ENCODE measurements around the gene BAZ2B. TPM values are rescaled to one million over a fixed set of nuclear protein-coding genes. Genes with fewer than 3 reads are reported as not detected.
A peak's percentile ranks its signal among the peaks of the same experiment; 100 is the strongest.

The BAZ2B gene
- total RNA-seq, 2 donors from 2014 or later, result 9.4 to 15.0 TPM

DNA sequence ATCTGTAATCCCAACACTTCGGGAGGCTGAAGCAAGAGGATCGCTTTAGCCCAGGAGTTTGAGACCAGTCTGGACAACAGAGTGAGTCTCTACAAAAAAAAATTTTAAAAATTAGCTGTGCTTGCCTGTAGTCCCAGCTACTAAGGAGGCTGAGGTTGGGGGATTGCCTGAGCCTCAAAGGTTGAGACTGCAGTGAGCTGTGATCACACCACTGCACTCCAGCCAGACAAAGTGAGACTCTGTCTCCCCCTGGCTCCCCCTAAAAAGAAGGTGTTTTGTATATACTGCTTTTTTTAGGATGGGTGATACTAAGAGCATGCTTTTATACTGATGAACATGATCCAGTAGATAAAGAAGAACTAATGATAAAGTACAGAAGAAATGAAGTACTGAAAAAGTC lies 145.0 kb downstream of the BAZ2B start:
- peaks cover 22 to 27% of the 10 kb centered on the region in 2 donors for H3K36me3 Mint-ChIP-seq
- ATAC-seq (no peak), DNase-seq (ENCODE audit: low spot score in 2 of 2) (no peak)
- no peak overlapping the region for H3K27ac Mint-ChIP-seq
- H3K9me3 Mint-ChIP-seq, result peaks cover 19 to 24% of the 10 kb centered on the region in 2 donors

DNA sequence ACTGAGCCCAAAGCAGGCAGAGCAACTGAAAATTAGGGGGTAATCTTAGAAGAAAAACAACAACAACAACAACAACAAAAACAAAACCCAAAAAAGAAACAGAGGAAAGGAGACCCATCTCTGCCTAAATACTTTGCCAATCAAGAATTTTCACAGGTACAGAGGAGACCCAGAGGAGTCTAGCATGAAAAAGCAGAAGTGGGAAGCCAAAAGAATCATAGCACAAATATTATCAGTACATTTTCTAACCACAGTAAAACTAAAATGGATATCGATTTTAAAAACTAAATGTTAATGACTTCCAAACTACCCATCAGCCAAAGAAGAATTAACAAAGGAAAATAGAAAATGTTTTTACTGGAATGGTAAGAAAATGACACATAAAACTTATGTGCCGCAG lies 148.1 kb downstream of the BAZ2B start:
- no peak overlapping the region for H3K27ac Mint-ChIP-seq
- H3K36me3 Mint-ChIP-seq, result peaks cover 9 to 12% of the 10 kb centered on the region in 2 donors

DNA sequence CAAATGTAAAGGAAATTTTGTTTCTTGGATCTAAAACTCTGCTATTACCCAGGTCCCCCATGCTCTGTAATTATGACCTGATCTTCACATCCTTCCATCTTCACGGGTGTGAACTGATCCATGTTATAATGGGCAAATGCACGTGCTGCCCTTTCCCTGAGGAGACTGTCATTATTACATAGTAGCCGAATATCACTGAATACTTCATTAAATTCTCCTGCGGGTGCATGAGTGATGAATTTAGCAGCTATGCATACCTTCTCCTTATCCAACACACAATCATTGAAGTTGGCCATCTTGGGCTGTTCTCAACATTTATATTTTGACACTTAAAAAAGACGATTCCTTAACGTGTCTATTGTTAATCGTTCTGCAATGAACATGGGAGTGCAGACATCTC lies 153.4 kb downstream of the BAZ2B start:
- ATAC-seq (no peak), DNase-seq (ENCODE audit: low spot score in 2 of 2) (no peak)
- Mint-ChIP-seq H3K36me3 (peaks cover 4 to 5% of the 10 kb centered on the region in 2 donors), H3K27ac (no peak overlapping the region), H3K9me3 (peaks cover 3 to 5% of the 10 kb centered on the region in 2 donors)

More for the DNA sequence above, 148.1 kb downstream of the BAZ2B start:
- no peak for ATAC-seq
- H3K9me3 Mint-ChIP-seq, result peaks cover 5 to 13% of the 10 kb centered on the region in 2 donors
- no peak for DNase-seq (ENCODE audit: low spot score in 2 of 2)

DNA sequence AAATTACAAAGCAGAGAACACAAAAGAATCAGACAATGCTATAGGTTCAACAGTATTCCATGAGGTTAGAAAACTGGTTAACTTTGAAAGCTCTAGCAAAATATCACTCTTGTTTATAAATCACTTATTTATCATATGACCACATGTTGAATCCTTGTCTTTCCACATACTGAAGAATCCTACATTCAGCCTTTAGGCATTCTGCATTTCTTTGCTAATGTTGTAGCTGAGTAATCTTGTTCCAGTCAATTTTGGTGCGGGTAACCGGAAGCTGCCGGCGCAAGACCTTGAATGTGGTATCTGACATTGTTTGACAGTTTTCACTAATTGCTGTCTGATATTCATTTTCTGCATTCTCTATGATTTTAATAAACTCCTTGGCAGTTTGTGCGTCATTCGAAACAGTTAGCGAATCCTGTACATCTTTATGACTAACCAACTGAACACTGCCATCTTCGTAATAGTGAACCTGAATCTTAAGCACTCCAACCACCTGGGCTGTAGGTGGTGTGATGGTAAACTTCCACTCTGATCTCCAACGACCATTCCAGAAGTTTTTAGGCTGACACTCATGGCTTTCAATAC lies 154.1 kb downstream of the BAZ2B start:
- no peaks in the 10 kb centered on the region for H3K9me3 Mint-ChIP-seq
- no peaks in the 10 kb centered on the region for H3K36me3 Mint-ChIP-seq
- ATAC-seq, result no peak
- no peak for DNase-seq (ENCODE audit: low spot score in 2 of 2)
- H3K27ac Mint-ChIP-seq, result no peak overlapping the region

DNA sequence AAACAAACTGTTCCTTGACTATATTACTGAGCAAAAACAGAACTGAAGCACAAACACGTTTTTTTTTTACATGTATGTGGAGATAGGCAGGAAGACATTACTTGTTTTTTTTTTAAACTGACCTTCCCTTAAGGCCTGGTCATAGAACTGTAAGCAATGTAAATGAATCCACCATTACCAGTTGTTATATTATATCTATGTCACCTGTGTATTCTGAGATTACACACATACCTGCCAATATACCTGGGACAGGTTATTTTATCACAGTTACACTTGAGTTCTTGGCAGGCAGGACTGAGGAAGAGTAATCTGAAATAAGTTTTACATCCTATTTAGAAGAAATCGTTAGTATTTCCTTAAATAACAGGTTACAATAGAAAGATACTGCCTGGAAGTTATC lies 155.3 kb downstream of the BAZ2B start:
- Mint-ChIP-seq H3K9me3 (no peaks in the 10 kb centered on the region), H3K36me3 (no peaks in the 10 kb centered on the region), H3K27ac (no peak overlapping the region)
- DNase-seq (ENCODE audit: low spot score in 2 of 2) (no peak), ATAC-seq (no peak)

DNA sequence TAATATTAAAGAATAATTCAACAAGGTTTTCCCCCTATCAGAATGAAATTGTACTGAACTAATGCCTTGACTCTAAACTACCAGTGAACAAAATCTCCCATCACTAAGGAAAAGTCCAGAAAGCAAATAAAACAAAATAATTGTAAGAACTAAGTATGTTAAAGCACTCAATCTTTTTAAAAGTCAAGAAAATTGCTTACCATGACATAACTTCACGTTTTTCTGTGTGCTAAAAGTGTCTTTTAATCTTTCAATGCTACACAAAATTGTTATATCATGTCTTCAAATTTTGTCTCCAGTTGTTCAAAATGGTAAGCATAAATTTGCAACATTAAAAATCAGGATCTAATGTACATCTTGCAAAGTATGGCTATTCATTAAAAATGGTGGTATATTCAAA lies 156.1 kb downstream of the BAZ2B start:
- DNase-seq (ENCODE audit: low spot score in 2 of 2) (no peak), ATAC-seq (no peak)
- no peaks in the 10 kb centered on the region for H3K9me3 Mint-ChIP-seq
- H3K27ac Mint-ChIP-seq, result no peak overlapping the region
- no peaks in the 10 kb centered on the region for H3K36me3 Mint-ChIP-seq

DNA sequence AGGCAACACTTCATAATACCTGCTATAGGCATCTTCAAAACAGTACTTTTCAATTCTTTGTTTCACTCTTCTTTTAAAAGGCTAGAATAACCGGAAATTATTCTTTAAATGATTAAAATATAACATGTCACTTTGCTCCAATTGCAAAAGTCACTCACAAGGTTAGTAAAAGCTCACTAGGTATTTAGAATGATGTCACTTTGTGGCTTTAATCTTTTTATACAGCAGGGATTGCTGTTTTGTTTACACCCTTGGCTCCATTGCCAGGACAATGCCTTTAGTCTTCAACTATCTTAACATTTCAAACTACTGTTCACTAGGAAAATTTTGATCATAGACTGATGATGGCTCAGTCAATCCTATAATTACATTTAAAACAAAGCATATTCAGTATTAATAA lies 157.1 kb downstream of the BAZ2B start:
- H3K9me3 Mint-ChIP-seq, result no peaks in the 10 kb centered on the region
- DNase-seq (ENCODE audit: low spot score in 2 of 2) (no peak), ATAC-seq (peak in 1 of 2 donors; percentile 40)
- no peaks in the 10 kb centered on the region for H3K36me3 Mint-ChIP-seq
- H3K27ac Mint-ChIP-seq, result no peak overlapping the region

DNA sequence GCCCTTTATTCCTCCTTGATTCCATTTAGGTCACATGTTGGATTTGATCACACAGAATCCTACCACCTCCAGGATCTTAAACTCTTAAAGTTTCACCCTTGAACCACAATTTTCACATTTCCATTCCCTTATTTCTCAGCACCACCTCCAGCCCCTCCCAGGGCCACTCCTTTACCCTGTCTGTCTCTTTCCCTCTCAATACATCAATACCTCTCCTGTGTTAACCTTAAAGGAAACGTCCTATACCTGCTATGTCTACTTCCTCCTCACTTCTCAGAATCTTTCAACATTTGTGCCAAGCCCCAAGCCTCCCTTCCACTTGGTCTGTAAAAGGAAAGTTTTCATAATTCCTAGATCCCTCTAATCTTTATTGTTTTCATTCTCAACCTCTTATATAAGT lies 158.8 kb downstream of the BAZ2B start:
- Mint-ChIP-seq H3K9me3 (no peaks in the 10 kb centered on the region), H3K36me3 (no peaks in the 10 kb centered on the region), H3K27ac (peak overlapping the region in 1 of 2 donors; percentile 0)
- ATAC-seq, result no peak
- no peak for DNase-seq (ENCODE audit: low spot score in 2 of 2)

DNA sequence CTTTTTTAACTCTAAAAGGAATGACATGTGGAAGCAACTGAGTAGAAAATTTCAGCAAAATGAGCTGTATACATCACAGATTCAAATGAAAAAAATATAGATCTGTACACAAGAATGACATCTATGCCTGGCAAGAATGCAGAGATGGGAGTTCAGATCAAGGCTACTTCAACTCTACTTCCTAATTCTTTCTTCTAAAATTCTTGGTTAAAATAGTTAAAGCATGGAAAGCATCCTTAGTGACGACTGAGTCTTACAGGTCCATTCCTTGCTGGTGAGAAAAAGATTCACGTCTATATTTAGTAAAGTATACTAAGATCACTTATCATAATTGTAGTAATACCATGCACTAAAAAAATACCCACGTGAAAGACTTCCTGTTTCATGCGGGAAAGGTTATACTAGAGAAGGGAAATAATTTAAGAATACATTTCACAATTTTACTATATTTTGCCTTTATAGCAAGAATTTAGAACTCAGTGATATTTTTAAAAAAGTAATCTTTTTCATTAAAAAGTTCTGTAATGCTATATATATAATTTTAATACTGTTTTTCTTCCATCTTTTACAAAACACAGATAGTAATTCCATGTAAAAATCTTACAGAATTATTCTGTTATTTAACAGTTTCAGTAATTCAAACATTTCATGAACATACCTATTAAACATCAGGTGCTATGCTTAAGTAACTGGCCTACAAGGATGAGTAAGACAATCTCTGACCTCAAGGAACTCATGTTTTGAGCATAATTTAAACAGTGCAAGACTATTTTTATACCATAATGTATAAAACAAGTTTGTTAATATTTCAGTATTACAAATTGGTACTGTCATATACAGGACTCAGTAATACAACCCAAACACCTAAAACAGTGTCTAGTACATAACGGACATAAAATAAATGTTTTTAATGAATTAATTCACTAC lies 159.6 kb downstream of the BAZ2B start:
- H3K27ac Mint-ChIP-seq, result no peak overlapping the region
- peak in 1 of 2 donors; percentile 47 for ATAC-seq

DNA sequence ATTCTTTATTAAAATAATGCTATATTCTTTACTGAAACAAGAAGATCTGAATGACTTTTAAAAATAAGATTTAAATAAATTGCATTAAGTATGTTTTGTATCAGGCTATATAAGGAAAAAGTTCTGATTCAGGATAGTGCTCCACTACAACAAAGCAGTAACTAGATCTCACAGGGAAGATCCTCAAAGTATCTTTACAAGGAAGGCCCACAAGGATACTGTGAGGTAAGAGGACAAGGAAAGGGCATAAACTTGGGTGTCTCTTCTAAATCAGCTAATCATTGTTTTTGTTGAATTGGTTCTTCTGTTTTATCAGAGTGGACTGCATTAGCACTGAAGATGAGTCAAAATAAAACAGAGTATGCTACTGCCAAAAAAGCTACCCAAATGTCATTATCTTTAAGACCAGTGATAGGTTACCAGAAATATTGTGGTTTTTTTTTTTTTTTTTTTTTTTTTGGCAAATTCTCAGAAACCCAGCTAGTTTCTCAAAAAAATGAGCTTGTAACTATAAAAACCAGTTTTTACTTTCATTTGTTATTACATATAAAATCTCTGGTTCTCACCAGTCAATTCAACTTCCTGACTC lies 160.9 kb downstream of the BAZ2B start:
- ATAC-seq, result peak in 1 of 2 donors; percentile 77
- no peaks in the 10 kb centered on the region for H3K36me3 Mint-ChIP-seq
- no peaks in the 10 kb centered on the region for H3K9me3 Mint-ChIP-seq
- no peak for DNase-seq (ENCODE audit: low spot score in 2 of 2)
- peak overlapping the region in 1 of 2 donors; percentile 30 for H3K27ac Mint-ChIP-seq

More for the DNA sequence above, 159.6 kb downstream of the BAZ2B start:
- no peak for DNase-seq (ENCODE audit: low spot score in 2 of 2)
- H3K36me3 Mint-ChIP-seq, result no peaks in the 10 kb centered on the region
- no peaks in the 10 kb centered on the region for H3K9me3 Mint-ChIP-seq

DNA sequence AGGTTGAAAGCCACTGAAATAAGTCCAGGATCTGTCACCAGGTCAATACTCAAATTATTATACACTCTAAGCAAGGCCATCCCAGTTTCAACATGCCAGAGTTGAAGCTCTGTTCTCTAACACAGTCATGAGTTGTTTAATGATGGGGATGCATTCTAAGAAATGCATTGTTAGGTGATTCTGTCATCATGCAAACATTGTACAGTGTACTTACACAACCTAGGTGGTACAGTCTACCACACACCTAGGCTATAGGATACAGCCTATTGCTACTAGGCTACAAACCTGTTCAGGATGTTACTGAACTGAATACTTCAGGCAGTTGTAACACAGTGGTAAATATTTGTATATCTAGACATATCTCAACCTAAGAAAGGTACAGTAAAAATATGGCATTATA lies 162.2 kb downstream of the BAZ2B start:
- no peak for ATAC-seq
- no peak for DNase-seq (ENCODE audit: low spot score in 2 of 2)
- Mint-ChIP-seq H3K36me3 (no peaks in the 10 kb centered on the region), H3K9me3 (no peaks in the 10 kb centered on the region), H3K27ac (no peak overlapping the region)

DNA sequence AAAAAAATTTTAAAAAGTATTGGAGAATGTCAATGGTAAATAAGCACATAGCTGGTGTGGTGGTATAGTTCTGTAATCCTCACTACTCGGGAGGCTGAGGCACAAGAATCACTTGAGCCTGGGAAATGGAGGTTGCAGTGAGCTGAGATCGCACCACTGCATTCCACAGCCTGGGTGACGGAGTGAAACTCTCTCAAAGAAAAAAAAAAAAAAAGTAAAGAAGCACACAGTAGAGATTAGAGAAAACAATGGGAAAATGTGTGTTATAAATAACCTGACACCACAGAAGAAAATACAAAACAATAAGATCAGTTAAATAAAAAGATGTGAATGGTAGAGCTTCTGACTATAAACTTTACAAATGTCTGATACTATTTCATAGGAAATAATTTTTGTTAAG lies 166.2 kb downstream of the BAZ2B start:
- ATAC-seq, result no peak
- H3K36me3 Mint-ChIP-seq, result peaks cover 0 to 13% of the 10 kb centered on the region in 2 donors
- no peak overlapping the region for H3K27ac Mint-ChIP-seq
- no peak for DNase-seq (ENCODE audit: low spot score in 2 of 2)
- H3K9me3 Mint-ChIP-seq, result peaks cover 0 to 3% of the 10 kb centered on the region in 2 donors

DNA sequence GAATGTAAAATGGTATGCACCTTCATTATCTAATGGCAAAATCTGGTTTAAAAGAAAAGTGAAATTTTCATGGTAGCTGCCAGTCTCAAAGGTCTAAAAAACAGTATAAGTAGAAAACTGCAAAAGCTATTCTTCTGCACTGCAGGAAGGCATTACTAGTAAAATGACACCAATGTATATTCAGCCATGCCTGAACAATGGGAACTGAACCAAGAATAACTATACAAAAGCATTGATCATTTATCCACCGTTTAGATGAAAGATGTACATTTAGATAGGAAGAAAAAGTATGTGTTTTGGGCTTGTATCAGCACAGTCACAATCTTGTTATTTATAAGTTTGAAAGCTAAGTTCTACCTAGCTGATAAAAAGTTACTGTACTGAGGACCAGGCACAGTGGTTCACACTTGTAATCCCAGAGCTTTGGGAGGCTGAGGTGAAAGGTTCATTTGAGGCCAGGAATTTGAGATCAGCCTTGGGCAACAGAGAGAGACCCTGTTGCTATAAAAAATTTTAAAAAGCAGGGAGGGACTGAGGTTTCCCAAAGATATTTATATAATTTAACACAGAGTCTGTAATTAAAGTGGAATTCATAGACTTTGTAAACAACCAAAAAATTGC lies 166.7 kb downstream of the BAZ2B start:
- DNase-seq (ENCODE audit: low spot score in 2 of 2) (no peak), ATAC-seq (no peak)
- Mint-ChIP-seq H3K9me3 (peaks cover 0 to 3% of the 10 kb centered on the region in 2 donors), H3K36me3 (peaks cover 0 to 13% of the 10 kb centered on the region in 2 donors), H3K27ac (no peak overlapping the region)

DNA sequence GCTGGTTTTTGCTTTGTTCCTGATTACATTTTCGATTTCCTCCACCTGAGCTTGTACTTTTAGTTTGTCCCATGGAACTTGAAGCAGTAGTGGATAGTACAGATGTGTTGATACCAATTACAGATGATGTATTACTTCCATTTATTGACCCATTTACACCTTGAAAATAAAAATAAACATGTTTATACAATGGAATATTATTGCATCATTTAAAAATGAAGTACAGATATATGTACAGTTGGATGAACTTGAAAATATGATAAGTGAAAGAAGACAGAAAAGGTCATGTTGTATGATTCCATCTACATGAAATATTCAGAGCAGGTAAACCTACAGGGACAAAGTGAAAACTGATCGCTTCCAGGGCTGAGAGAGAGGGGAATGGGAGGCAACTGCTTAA lies 169.5 kb downstream of the BAZ2B start:
- Mint-ChIP-seq H3K9me3 (peaks cover 0 to 3% of the 10 kb centered on the region in 2 donors), H3K36me3 (peaks cover 0 to 13% of the 10 kb centered on the region in 2 donors), H3K27ac (no peak overlapping the region)
- ATAC-seq (no peak), DNase-seq (ENCODE audit: low spot score in 2 of 2) (no peak)

DNA sequence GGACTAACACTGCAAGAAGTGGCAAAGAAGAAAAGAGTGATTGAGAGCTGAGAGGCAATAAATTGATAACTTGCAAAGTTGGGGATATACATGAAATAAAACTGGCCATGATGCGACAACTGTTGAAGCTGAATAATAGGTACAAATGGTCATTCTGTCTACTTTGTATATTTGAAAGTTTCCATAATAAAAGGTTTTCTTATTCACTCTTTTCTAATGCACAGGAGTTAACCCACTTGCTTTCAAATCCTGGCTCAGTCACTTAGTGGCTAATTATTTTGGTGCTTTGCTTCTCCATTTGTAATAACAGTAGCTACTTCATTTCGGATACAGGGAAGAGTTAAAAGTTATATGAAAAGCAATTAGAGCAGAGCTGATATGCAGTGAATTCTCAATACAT lies 170.1 kb downstream of the BAZ2B start:
- ATAC-seq (no peak), DNase-seq (ENCODE audit: low spot score in 2 of 2) (no peak)
- H3K9me3 Mint-ChIP-seq, result peaks cover 0 to 3% of the 10 kb centered on the region in 2 donors
- no peak overlapping the region for H3K27ac Mint-ChIP-seq
- H3K36me3 Mint-ChIP-seq, result peaks cover 0 to 13% of the 10 kb centered on the region in 2 donors

DNA sequence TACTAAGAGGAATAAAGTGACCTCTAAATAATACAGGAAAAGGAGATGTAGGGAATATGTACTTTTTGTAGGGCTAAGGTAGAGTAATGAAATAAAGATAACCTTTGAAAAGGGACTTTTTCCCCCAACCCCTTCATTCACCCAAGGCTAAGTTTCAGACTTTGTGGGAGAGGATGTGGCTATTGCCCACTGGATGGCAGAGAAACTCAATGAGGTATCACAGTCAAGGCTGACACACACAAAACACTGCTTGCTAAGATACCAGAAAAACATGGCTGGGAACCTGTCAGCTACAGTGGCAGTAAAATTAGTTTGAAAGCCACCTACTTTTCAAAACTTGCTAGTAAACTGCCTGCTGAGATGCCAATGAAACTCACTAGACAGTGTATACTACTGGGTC lies 171.0 kb downstream of the BAZ2B start:
- H3K27ac Mint-ChIP-seq, result peak overlapping the region in 1 of 2 donors; percentile 47
- ATAC-seq (peak; percentile 57 to 70), DNase-seq (ENCODE audit: low spot score in 2 of 2) (no peak)

DNA sequence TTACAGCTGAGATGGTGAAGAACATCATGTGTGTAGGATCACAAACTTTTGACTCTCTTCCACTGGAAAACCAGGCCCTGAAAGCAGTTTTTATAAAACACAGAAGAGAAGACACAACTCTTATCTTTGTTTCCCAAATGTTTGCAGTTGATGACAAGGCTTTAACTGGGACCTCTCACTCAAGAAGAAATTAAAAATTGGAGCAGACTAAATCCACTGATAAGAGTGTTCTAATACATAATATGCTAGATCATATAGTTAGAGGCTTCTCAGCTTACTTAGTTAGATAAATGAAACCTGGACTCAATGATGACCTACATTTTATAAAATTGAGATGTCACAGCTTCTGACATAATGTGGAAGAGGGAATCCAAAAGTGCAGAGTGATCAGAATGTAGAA lies 171.6 kb downstream of the BAZ2B start:
- peaks cover 0 to 3% of the 10 kb centered on the region in 2 donors for H3K9me3 Mint-ChIP-seq
- H3K27ac Mint-ChIP-seq, result no peak overlapping the region
- H3K36me3 Mint-ChIP-seq, result peaks cover 0 to 13% of the 10 kb centered on the region in 2 donors
- DNase-seq (ENCODE audit: low spot score in 2 of 2) (no peak), ATAC-seq (no peak)

More for the DNA sequence above, 171.0 kb downstream of the BAZ2B start:
- Mint-ChIP-seq H3K36me3 (peaks cover 0 to 13% of the 10 kb centered on the region in 2 donors), H3K9me3 (peaks cover 0 to 3% of the 10 kb centered on the region in 2 donors)
